Dermis microvascular lymphatic vessel endothelial cell (primary cell): ENCODE results near the gene CACNA1D. TPM values are rescaled to one million over a fixed set of nuclear protein-coding genes. Genes with fewer than 3 reads are reported as not detected.

ENCODE experiments used
- DNase-seq, 2 donors: peaks; one replicate each; pipeline versions ENCODE4 v3.0.0 to v3.0.0-alpha.2; 2010; ENCODE audit warnings: low read depth in 2 of 2
- total RNA-seq: library from RNA; depleted of rRNA; stranded (reverse); fragments of >200 nt; gene quantifications from 2 replicates; pipeline ENCODE4 v1.2.1, GENCODE V29; 2014

The CACNA1D gene
- total RNA-seq, 1 donor from 2014 or later = not detected

- no peak for DNase-seq
Measured at GRCh38 chr3:53495146-53495519, 722 bp downstream of the CACNA1D start.

DNA sequence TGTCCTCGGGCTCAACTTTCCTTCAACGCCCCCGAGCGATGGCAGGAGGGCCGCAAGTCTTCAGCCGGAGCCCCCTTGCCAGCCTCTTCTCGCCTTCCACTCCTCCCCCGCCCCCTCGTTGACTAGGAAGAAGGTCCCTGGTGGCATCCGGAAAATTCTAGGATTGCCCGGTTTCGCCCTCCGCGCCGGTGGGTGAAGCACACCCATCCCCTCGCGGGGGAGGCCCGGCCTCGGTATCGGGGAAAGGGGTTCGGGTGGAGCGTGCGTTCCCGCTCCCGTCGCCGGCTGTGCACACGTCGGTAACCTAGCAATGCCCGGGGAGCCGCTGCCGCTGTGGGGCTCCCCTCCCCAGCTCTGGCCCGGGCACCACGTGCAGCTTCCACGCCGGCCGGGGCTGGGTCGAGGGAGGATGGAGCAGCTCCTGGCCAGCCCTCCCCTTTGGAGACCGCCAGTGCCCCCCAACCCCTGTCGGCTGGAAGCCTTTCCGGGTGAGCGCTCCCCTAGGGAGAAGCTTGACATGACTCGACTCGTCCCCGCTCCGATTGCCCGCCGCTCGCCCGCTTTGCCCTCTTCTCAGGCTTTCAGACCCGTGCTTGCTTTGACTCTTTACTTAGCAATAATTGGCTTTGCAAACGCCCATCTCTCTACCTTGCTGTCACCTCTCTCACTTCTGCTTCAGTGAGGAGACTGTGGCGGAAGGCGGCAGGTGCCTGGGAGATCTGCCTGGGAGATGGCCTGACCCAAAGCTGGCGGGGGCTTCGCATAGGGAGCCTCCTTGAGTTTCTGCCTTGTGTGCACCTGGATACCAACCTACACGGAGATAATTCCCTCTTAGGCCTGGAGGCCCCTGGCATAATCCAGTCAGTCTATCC lies 1.3 kb downstream of the CACNA1D start:
- DNase-seq = no peak

DNA sequence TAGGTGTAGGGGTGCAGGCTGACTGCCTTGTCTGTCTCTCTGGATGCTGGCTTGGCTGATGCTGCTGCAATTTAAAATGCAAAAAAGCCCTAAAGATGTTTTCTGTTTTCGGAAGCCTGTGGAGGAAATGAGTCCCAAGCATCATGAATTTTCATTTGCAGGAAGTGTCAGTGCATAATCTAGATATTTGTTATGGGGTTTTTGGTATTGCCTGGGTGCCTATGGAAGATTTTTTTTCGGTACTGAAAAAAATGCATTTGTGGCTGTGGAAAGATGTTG lies 1.9 kb downstream of the CACNA1D start:
- no peak for DNase-seq

GRCh38 chr3:53496984-53497383 lies 2.6 kb downstream of the CACNA1D start:
- no peak for DNase-seq

DNA sequence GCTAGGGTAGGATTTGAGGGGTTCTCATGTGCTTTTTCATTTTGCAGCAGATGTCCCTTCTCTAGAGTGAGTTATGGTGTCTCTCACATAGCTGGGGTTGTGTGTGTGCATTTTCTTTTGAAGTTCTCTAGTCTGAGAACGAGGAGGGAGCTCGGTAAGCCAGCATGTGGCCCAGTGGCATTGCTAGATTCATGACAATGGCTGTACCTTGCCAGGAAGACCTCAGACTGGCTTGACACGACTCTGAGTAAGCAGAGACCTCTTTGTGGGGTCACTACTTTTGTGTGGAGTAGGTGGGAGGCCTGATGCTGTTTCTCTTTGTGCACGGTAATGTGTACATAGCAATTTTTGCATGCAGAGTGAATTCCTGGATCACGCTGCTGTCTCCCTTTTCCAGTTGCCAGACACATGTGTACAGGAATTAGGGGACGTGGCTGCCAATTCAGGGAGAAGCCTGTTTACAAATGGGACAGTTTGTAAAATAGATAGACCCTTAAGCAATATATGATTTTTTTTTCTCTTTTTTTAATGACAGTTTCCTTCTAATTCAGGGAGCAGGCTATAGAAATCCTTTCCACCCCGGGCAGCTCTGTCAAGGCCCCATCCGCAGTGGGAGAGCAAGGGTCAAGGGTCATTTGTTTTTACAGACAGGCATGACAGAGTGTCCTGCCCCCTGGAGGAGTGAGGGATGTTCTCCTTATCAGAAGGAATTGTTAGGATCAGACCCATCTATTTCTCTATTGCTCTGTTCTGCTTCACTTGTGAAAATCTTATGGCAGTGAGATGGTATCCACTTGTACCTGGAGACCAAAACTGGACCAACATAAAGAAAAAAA lies 4.6 kb downstream of the CACNA1D start:
- no peak for DNase-seq

- no peak for DNase-seq
Measured at GRCh38 chr3:53500165-53500777, 5.9 kb downstream of the CACNA1D start.

DNA sequence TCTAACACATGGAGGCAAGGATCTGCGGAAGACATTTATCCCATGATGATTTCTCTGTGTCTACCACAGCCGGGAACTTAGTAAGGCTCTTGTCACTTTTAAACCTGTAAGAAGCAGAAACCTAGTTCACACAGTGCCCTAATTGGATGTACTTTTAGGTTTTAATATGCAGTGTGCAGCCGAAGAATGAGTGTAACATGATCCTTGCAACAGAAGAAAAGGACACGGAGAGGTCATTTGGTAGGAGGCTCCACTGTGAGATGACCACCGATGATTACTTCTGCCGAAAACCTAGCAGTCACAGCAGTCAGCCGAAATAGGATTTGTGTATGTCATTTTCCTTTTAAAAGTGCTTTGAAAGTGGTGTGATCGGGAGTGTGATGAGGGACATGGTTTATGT lies 6.8 kb downstream of the CACNA1D start:
- no peak for DNase-seq

GRCh38 chr3:53502737-53503136 lies 8.3 kb downstream of the CACNA1D start:
- no peak for DNase-seq

- no peak for DNase-seq
Measured at GRCh38 chr3:53503195-53503594, 8.8 kb downstream of the CACNA1D start.

GRCh38 chr3:53506110-53506762 lies 11.8 kb downstream of the CACNA1D start:
- no peak for DNase-seq

- no peak for DNase-seq
Measured at GRCh38 chr3:53506763-53507145, 12.3 kb downstream of the CACNA1D start.

- no peak for DNase-seq
Measured at GRCh38 chr3:53509494-53509893, 15.1 kb downstream of the CACNA1D start.

DNA sequence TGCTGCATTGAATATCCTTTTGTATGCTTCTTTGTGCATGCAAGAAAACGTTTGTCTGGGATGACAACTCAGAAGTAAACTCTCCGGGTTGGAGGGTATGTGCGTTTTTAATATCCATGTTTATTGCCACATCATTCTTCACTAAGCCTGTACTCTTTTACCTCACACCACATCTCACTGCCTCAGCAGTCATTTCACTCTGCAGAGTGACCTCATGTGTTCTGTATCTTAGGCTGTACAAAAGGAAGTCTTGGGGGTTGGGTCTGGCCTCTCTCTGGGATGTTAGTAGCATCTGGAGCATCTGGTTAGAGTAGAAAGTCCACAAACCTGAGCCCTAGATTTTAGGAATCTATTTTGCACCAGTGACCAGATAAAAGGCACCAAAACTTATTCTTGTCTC lies 16.1 kb downstream of the CACNA1D start:
- DNase-seq = no peak

- no peak for DNase-seq
Measured at GRCh38 chr3:53511246-53511645, 16.8 kb downstream of the CACNA1D start.

DNA sequence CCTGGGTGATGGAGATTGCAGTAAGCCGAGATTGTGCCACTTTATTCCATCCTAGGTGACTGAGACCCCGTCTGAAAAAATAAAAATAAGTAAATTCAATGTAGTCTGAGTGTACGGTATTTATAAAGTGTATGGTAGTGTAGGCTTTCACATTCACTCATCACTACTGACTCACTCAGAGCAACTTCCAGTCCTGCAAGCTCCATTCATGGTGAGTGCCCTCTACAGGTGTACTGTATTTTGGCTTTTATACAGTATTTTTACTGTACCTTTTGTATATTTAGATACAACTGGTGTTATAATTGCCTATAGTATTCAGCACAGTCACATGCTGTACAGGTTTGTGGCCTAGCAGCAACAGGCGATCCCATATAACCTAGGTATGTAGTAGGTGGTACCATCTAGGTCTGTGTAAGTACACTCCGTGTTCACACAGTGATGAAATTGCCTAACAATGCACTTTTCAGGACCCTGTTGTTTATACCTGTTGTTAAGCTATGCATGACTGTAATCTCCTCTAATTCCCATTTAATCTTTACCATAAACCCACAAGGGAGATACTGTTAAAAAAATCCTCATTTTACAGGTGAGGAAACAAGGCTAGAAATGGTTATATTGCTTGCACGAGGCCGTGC lies 19.3 kb downstream of the CACNA1D start:
- DNase-seq = peak in 1 of 2 donors; percentile 3

- DNase-seq = no peak
Measured at GRCh38 chr3:53516339-53516738, 21.9 kb downstream of the CACNA1D start.

GRCh38 chr3:53518495-53518981 lies 24.1 kb downstream of the CACNA1D start:
- DNase-seq = no peak

GRCh38 chr3:53519065-53519709 lies 24.8 kb downstream of the CACNA1D start:
- DNase-seq = no peak

GRCh38 chr3:53523346-53523745 lies 28.9 kb downstream of the CACNA1D start:
- DNase-seq = no peak

GRCh38 chr3:53524566-53524965 lies 30.2 kb downstream of the CACNA1D start:
- DNase-seq = no peak
